Measurements from ENCODE around the gene ST7L.

The ST7L gene

GRCh38 chr1:112509660-112510178 is 109.2 kb downstream of the ST7L start:
- no peak for TF ChIP-seq YY1 (IDR thresholded peaks at IDR 0.05; ENCODE audit: low read depth)
- no peak for TF ChIP-seq NFIC (IDR thresholded peaks at IDR 0.05)
- TF ChIP-seq FOXM1 (IDR thresholded peaks at IDR 0.05; ENCODE audit: borderline replicate concordance, low read depth) = no peak
- TF ChIP-seq TAF1 (IDR thresholded peaks at IDR 0.05; ENCODE audit: low read depth) = no peak
- no peak for TF ChIP-seq ZBTB7A (IDR thresholded peaks at IDR 0.05; ENCODE audit: low read depth)
- no peak for TF ChIP-seq RAD21 (IDR thresholded peaks at IDR 0.05; ENCODE audit: low read depth)
- TF ChIP-seq USF1 (IDR thresholded peaks at IDR 0.05) = no peak
- TF ChIP-seq REST (IDR thresholded peaks at IDR 0.05; ENCODE audit: low read depth) = no peak
- no peak for TF ChIP-seq TCF12 (IDR thresholded peaks at IDR 0.05; ENCODE audit: low read depth)
- TF ChIP-seq CEBPB (IDR thresholded peaks at IDR 0.05) = no peak

GRCh38 chr1:112509005-112509659 is 109.8 kb downstream of the ST7L start:
- TF ChIP-seq USF1 (IDR thresholded peaks at IDR 0.05) (no peak), CEBPB (IDR thresholded peaks at IDR 0.05) (no peak), MAX (IDR thresholded peaks at IDR 0.05) (no peak), CREB1 (IDR thresholded peaks at IDR 0.05; ENCODE audit: low read depth) (no peak), NFIC (IDR thresholded peaks at IDR 0.05) (no peak)

- TF ChIP-seq TEAD4 (IDR thresholded peaks at IDR 0.05) (no peak), ZBTB7A (IDR thresholded peaks at IDR 0.05; ENCODE audit: low read depth) (peak; percentile 70; the same call in 1 of the 2 replicates), MAX (IDR thresholded peaks at IDR 0.05) (peak; percentile 67)
These were observed 110.5 kb downstream of the ST7L start, which contains the start of gene WNT2B for GRCh38 chr1:112508278-112509004. TSS of gene WNT2B (plus strand) at chr1:112508965. CDS start at chr1:112509263, 298 bp downstream.

- TF ChIP-seq CEBPB (IDR thresholded peaks at IDR 0.05) (no peak), CREB1 (IDR thresholded peaks at IDR 0.05; ENCODE audit: low read depth) (no peak), EP300 (IDR thresholded peaks at IDR 0.05; ENCODE audit: borderline replicate concordance) (no peak), USF1 (IDR thresholded peaks at IDR 0.05) (no peak)
These were observed 111.0 kb downstream of the ST7L start for GRCh38 chr1:112507921-112508277.

GRCh38 chr1:112507336-112507735 is 111.6 kb downstream of the ST7L start:
- TF ChIP-seq ZBTB7A (IDR thresholded peaks at IDR 0.05; ENCODE audit: low read depth) (no peak), NFIC (IDR thresholded peaks at IDR 0.05) (no peak), MAX (IDR thresholded peaks at IDR 0.05) (no peak), RAD21 (IDR thresholded peaks at IDR 0.05; ENCODE audit: low read depth) (no peak), REST (IDR thresholded peaks at IDR 0.05; ENCODE audit: low read depth) (no peak), CREB1 (IDR thresholded peaks at IDR 0.05; ENCODE audit: low read depth) (no peak), EP300 (IDR thresholded peaks at IDR 0.05; ENCODE audit: borderline replicate concordance) (no peak)

- TF ChIP-seq CREB1 (IDR thresholded peaks at IDR 0.05; ENCODE audit: low read depth) (no peak), TAF1 (IDR thresholded peaks at IDR 0.05; ENCODE audit: low read depth) (no peak), ZBTB7A (IDR thresholded peaks at IDR 0.05; ENCODE audit: low read depth) (no peak), TEAD4 (IDR thresholded peaks at IDR 0.05) (no peak), USF1 (IDR thresholded peaks at IDR 0.05) (no peak), REST (IDR thresholded peaks at IDR 0.05; ENCODE audit: low read depth) (no peak), RAD21 (IDR thresholded peaks at IDR 0.05; ENCODE audit: low read depth) (no peak), EP300 (IDR thresholded peaks at IDR 0.05; ENCODE audit: borderline replicate concordance) (no peak), TCF12 (IDR thresholded peaks at IDR 0.05; ENCODE audit: low read depth) (no peak), CEBPB (IDR thresholded peaks at IDR 0.05) (no peak), MAX (IDR thresholded peaks at IDR 0.05) (no peak), EGR1 (IDR thresholded peaks at IDR 0.05) (no peak), YY1 (IDR thresholded peaks at IDR 0.05; ENCODE audit: low read depth) (no peak), NFIC (IDR thresholded peaks at IDR 0.05) (no peak), FOXM1 (IDR thresholded peaks at IDR 0.05; ENCODE audit: borderline replicate concordance, low read depth) (no peak)
These were observed 112.2 kb downstream of the ST7L start for GRCh38 chr1:112506731-112507130.
